MCF 10A (cell line): ENCODE measurements around the gene SNX33. TPM values are rescaled to one million over a fixed set of nuclear protein-coding genes. Genes with fewer than 3 reads are reported as not detected.

ENCODE experiments used
- BruUV-seq: library from RNA; stranded (reverse); fragments of 400-500 nt; replicated peaks from 2 replicates; lab custom pipeline; 2021; lab: Mats Ljungman, UMichigan
- CTCF ChIA-PET: fragments of 300-600 bp; sonication (Branson Sonifier 250); formaldehyde crosslinking; extraction: SDS; loops from one replicate; lab custom pipeline; 2021; ENCODE audit warnings: antibody characterized with exemption, inconsistent platforms; lab: Yijun Ruan, JAX
- POLR2A ChIA-PET: fragments of 300-600, 350-650 bp; sonication (Branson Sonifier 250); formaldehyde crosslinking; extraction: SDS; loops from one replicate; lab custom pipeline; 2020; ENCODE audit warnings: antibody characterized with exemption, inconsistent platforms; lab: Yijun Ruan, JAX
- DNase-seq: peaks from one replicate; pipeline ENCODE4 v3.0.0-alpha.2; 2018; ENCODE audit not compliant: unreplicated experiment
- H3K27ac Mint-ChIP-seq: one replicate; pipeline ENCODE4 v1.8.0; 2022; ENCODE audit warnings: mild to moderate bottlenecking, low read depth, mixed read lengths; ENCODE audit not compliant: unreplicated experiment
- H3K27me3 Mint-ChIP-seq: one replicate; pipeline ENCODE4 v1.8.0; 2022; ENCODE audit warnings: mixed read lengths; ENCODE audit not compliant: insufficient read depth, unreplicated experiment
- H3K36me3 Mint-ChIP-seq: one replicate; pipeline ENCODE4 v1.8.0; 2022; ENCODE audit warnings: mild to moderate bottlenecking, moderate library complexity, mixed read lengths; ENCODE audit not compliant: insufficient read depth, unreplicated experiment
- H3K4me1 Mint-ChIP-seq: one replicate; pipeline ENCODE4 v1.8.0; 2022; ENCODE audit warnings: mixed read lengths; ENCODE audit not compliant: insufficient read depth, unreplicated experiment
- H3K4me3 Mint-ChIP-seq: one replicate; pipeline ENCODE4 v1.8.0; 2022; ENCODE audit warnings: mild to moderate bottlenecking, moderate library complexity, mixed read lengths; ENCODE audit not compliant: unreplicated experiment
- H3K9me3 Mint-ChIP-seq: one replicate; pipeline ENCODE4 v1.8.0; 2022; ENCODE audit warnings: mixed read lengths; ENCODE audit not compliant: unreplicated experiment
- CTCF ChIP-seq: fragments of 200-600 bp; IDR thresholded peaks from one replicate; pipeline ENCODE4 v1.8.0; 2022; ENCODE audit warnings: antibody characterized with exemption, mild to moderate bottlenecking; ENCODE audit not compliant: unreplicated experiment
- intact Hi-C: fragments of 100-400 bp; cut with micrococcal nuclease; formaldehyde crosslinking; loops from 2 replicates; pipeline ENCODE4 v1.14.1; 2022
- total RNA-seq: library from RNA; stranded (reverse); gene quantifications from 2 replicates; pipeline ENCODE4 v1.2.3, GENCODE V29; 2022

The SNX33 gene
- total RNA-seq, 1 experiment from 2014 or later, result 15.2 TPM

GRCh38 chr15:75672646-75673425, 25.1 kb downstream of the SNX33 start:
- no peaks in the 10 kb centered on the region for H3K9me3 Mint-ChIP-seq
- no peak overlapping the region for H3K4me3 Mint-ChIP-seq
- intact Hi-C loops, result no loop called here
- TF ChIP-seq CTCF, result no peak
- peaks cover 12% of the 10 kb centered on the region for H3K4me1 Mint-ChIP-seq
- CTCF ChIA-PET, result interaction anchor here (0.8 to 1.8 kb wide), 5 partner anchors 9 to 148 kb away, joined by 3 to 7 read pairs (median 3); no protein-coding TSS in a partner anchor
- H3K36me3 Mint-ChIP-seq, result no peaks in the 10 kb centered on the region
- POLR2A ChIA-PET, result interaction anchor here (0.9 to 1.6 kb wide), 3 partner anchors 33 to 94 kb away, joined by 3 to 4 read pairs (median 4); partner anchors contain the start of genes IMP3 and PTPN9
- no TSS peak for BruUV-seq
- H3K27ac Mint-ChIP-seq, result no peak overlapping the region
- DNase-seq, result no peak
- no peaks in the 10 kb centered on the region for H3K27me3 Mint-ChIP-seq

- ChIA-PET CTCF (interaction anchor here (1.0 to 1.8 kb wide), 5 partner anchors 8 to 53 kb away, joined by 3 to 7 read pairs (median 3); no protein-coding TSS in a partner anchor), POLR2A (interaction anchor here (0.9 to 1.6 kb wide), 3 partner anchors 34 to 95 kb away, joined by 3 to 4 read pairs (median 4); partner anchors contain the start of genes IMP3 and PTPN9)
- TF ChIP-seq CTCF, result no peak
- intact Hi-C loops, result no loop called here
- H3K27ac Mint-ChIP-seq, result no peak overlapping the region
- no peak for DNase-seq
- peaks cover 11% of the 10 kb centered on the region for H3K4me1 Mint-ChIP-seq
- no peaks in the 10 kb centered on the region for H3K9me3 Mint-ChIP-seq
- no peaks in the 10 kb centered on the region for H3K27me3 Mint-ChIP-seq
- no TSS peak for BruUV-seq
- no peaks in the 10 kb centered on the region for H3K36me3 Mint-ChIP-seq
- no peak overlapping the region for H3K4me3 Mint-ChIP-seq
Measured at GRCh38 chr15:75673426-75674235, 25.9 kb downstream of the SNX33 start.

- no peak for TF ChIP-seq CTCF
- Mint-ChIP-seq H3K9me3 (no peaks in the 10 kb centered on the region), H3K4me1 (peaks cover 10% of the 10 kb centered on the region), H3K27me3 (no peaks in the 10 kb centered on the region), H3K4me3 (no peak overlapping the region), H3K27ac (no peak overlapping the region), H3K36me3 (no peaks in the 10 kb centered on the region)
- no peak for DNase-seq
- ChIA-PET POLR2A (interaction anchor here (1.2 kb wide), 1 partner anchor 34 kb away, joined by 3 read pairs; the partner anchor contains the start of gene IMP3), CTCF (interaction anchor here (0.7 to 1.3 kb wide), 2 partner anchors 10 to 12 kb away, joined by 3 to 4 read pairs; no protein-coding TSS in a partner anchor)
- intact Hi-C loops, result no loop called here
- no TSS peak for BruUV-seq
Measured at GRCh38 chr15:75674366-75674765, 26.7 kb downstream of the SNX33 start.
